Activated CD8-positive, alpha-beta memory T cell treated with anti-CD3 and anti-CD28 coated beads, Interleukin-2, amount 50 U/mL, for 24 hours (primary cell): Measurements from ENCODE around the gene SEC22C.

ENCODE experiments used
- DNase-seq: peaks from one replicate; pipeline ENCODE4 v3.0.0-alpha.2; 2020; ENCODE audit errors: extremely low read depth

SEC22C gene

GRCh38 chr3:42535981-42536784 is 45.6 kb downstream of the SEC22C start:
- no peak for DNase-seq

GRCh38 chr3:42533161-42533897 is 48.4 kb downstream of the SEC22C start:
- no peak for DNase-seq

- DNase-seq = no peak
These were observed 49.5 kb downstream of the SEC22C start for GRCh38 chr3:42532229-42532628.

- no peak for DNase-seq
These were observed 50.3 kb downstream of the SEC22C start for GRCh38 chr3:42531470-42531869.

GRCh38 chr3:42530073-42530472 is 51.7 kb downstream of the SEC22C start:
- DNase-seq = no peak

GRCh38 chr3:42529468-42529867 is 52.3 kb downstream of the SEC22C start:
- DNase-seq = no peak

- DNase-seq = no peak
These were observed 54.3 kb downstream of the SEC22C start for GRCh38 chr3:42527368-42527917.

GRCh38 chr3:42526616-42527367 is 55.0 kb downstream of the SEC22C start:
- DNase-seq = no peak

- DNase-seq = no peak
These were observed 55.9 kb downstream of the SEC22C start for GRCh38 chr3:42525736-42526345.

- DNase-seq = no peak
These were observed 56.6 kb downstream of the SEC22C start for GRCh38 chr3:42525212-42525611.

GRCh38 chr3:42524751-42525150 is 57.0 kb downstream of the SEC22C start:
- DNase-seq = no peak

GRCh38 chr3:42520906-42521305 is 60.9 kb downstream of the SEC22C start:
- no peak for DNase-seq

GRCh38 chr3:42520336-42520735 is 61.4 kb downstream of the SEC22C start:
- DNase-seq = no peak

GRCh38 chr3:42519568-42519962 is 62.2 kb downstream of the SEC22C start:
- DNase-seq = no peak

GRCh38 chr3:42518800-42519567 is 62.8 kb downstream of the SEC22C start:
- DNase-seq = no peak

- DNase-seq = no peak
These were observed 64.7 kb downstream of the SEC22C start for GRCh38 chr3:42517117-42517516.

GRCh38 chr3:42516443-42516842 is 65.3 kb downstream of the SEC22C start:
- no peak for DNase-seq

- no peak for DNase-seq
These were observed 65.8 kb downstream of the SEC22C start for GRCh38 chr3:42515976-42516375.

GRCh38 chr3:42515391-42515916 is 66.3 kb downstream of the SEC22C start:
- no peak for DNase-seq

GRCh38 chr3:42514876-42515275 is 66.9 kb downstream of the SEC22C start:
- no peak for DNase-seq

GRCh38 chr3:42513521-42513920 is 68.2 kb downstream of the SEC22C start:
- no peak for DNase-seq
